ENCODE data around the gene C1orf159. TPM values are rescaled to one million over a fixed set of nuclear protein-coding genes. Genes with fewer than 3 reads are reported as not detected.
"Not testable (repeated sequence)": the region's sequence is repeated elsewhere in the genome, so short reads cannot be mapped to it uniquely, and the experiment has no call there.

Gene C1orf159
- 17.4 and 17.5 TPM in 2 replicates for total RNA-seq (2014; rRNA removed; shearing (Covaris generic))

GRCh38 chr1:1115786-1116700, at the start of gene C1orf159:
Gene C1orf159 (minus strand): TSS chr1:1116089. CDS start chr1:1091543, 24,546 bp downstream.
- DNase-seq (ENCODE audit: low read depth), result peak; percentile 98

- no peak for DNase-seq (ENCODE audit: low read depth)
Observed at GRCh38 chr1:1165485-1165884, 49.6 kb upstream of the C1orf159 start.

GRCh38 chr1:1164701-1165451, 49.0 kb upstream of the C1orf159 start:
- DNase-seq (ENCODE audit: low read depth), result no peak

- no peak for DNase-seq (ENCODE audit: low read depth)
Observed at GRCh38 chr1:1164361-1164700, 48.4 kb upstream of the C1orf159 start.

- no peak for DNase-seq (ENCODE audit: low read depth)
Observed at GRCh38 chr1:1163538-1164070, 47.7 kb upstream of the C1orf159 start.

- no peak for DNase-seq (ENCODE audit: low read depth)
Observed at GRCh38 chr1:1162597-1163537, 47.0 kb upstream of the C1orf159 start.

GRCh38 chr1:1161683-1162079, 45.8 kb upstream of the C1orf159 start:
- DNase-seq (ENCODE audit: low read depth), result no peak

GRCh38 chr1:1161078-1161682, 45.3 kb upstream of the C1orf159 start:
- no peak for DNase-seq (ENCODE audit: low read depth)

GRCh38 chr1:1160281-1160930, 44.5 kb upstream of the C1orf159 start:
- no peak for DNase-seq (ENCODE audit: low read depth)

GRCh38 chr1:1157914-1158710, 42.2 kb upstream of the C1orf159 start:
- peak; percentile 40 for DNase-seq (ENCODE audit: low read depth)

- peak; percentile 92 for DNase-seq (ENCODE audit: low read depth)
Observed at GRCh38 chr1:1157426-1157913, 41.6 kb upstream of the C1orf159 start.

- no peak for DNase-seq (ENCODE audit: low read depth)
Observed at GRCh38 chr1:1157033-1157365, 41.1 kb upstream of the C1orf159 start.

GRCh38 chr1:1156140-1157032, 40.5 kb upstream of the C1orf159 start:
- peak; percentile 14 for DNase-seq (ENCODE audit: low read depth)

- DNase-seq (ENCODE audit: low read depth), result no peak
Observed at GRCh38 chr1:1155258-1155657, 39.4 kb upstream of the C1orf159 start.

GRCh38 chr1:1153874-1154273, 38.0 kb upstream of the C1orf159 start:
- no peak for DNase-seq (ENCODE audit: low read depth)

- not testable (repeated sequence) for DNase-seq (ENCODE audit: low read depth)
Observed at GRCh38 chr1:1153215-1153614, 37.3 kb upstream of the C1orf159 start.

GRCh38 chr1:1152431-1152830, 36.5 kb upstream of the C1orf159 start:
- DNase-seq (ENCODE audit: low read depth), result not testable (repeated sequence)

- DNase-seq (ENCODE audit: low read depth), result no peak
Observed at GRCh38 chr1:1151306-1151705, 35.4 kb upstream of the C1orf159 start.

GRCh38 chr1:1150100-1150499, 34.2 kb upstream of the C1orf159 start:
- no peak for DNase-seq (ENCODE audit: low read depth)

Measured in M059J (cell line).